WI38 (cell line): ENCODE data around the gene PRH1.

Source experiments
- H3K4me3 ChIP-seq: 2 replicates; pipeline ENCODE4 v1.5.1; 2011; ENCODE audit warnings: low read depth, mild to moderate bottlenecking, control low read depth, low read length
- CTCF ChIP-seq: IDR thresholded peaks from 2 replicates; pipeline ENCODE4 v1.5.1; 2012; ENCODE audit warnings: low read depth, mild to moderate bottlenecking, control low read depth, low read length

Gene PRH1

GRCh38 chr12:10884086-10884725, at the start of gene PRH1:
PRH1 (minus strand) TSS chr12:10884255; CDS start chr12:10884217, 38 bp downstream.
- no peak for TF ChIP-seq CTCF
- no peak within 1 kb of the TSS for H3K4me3 ChIP-seq

- H3K4me3 ChIP-seq = no peak within 1 kb of the TSS
- no peak for TF ChIP-seq CTCF
Observed at GRCh38 chr12:10928746-10929286, 44.8 kb upstream of the PRH1 start, which contains the start of gene PRH2. PRH2 (plus strand) TSS chr12:10929236; CDS start chr12:10929274, 38 bp downstream.

- no peak for TF ChIP-seq CTCF
- no peak overlapping the region for H3K4me3 ChIP-seq
Observed at GRCh38 chr12:10926269-10926668, 42.2 kb upstream of the PRH1 start.

GRCh38 chr12:10919809-10920208, 35.8 kb upstream of the PRH1 start:
- no peak for TF ChIP-seq CTCF
- no peak overlapping the region for H3K4me3 ChIP-seq

GRCh38 chr12:10910380-10910779, 26.3 kb upstream of the PRH1 start:
- no peak overlapping the region for H3K4me3 ChIP-seq
- no peak for TF ChIP-seq CTCF

GRCh38 chr12:10909462-10909861, 25.4 kb upstream of the PRH1 start, which contains the start of gene TAS2R13:
TAS2R13 (minus strand) TSS chr12:10909562; CDS start chr12:10909298, 264 bp downstream.
- H3K4me3 ChIP-seq = no peak within 1 kb of the TSS
- TF ChIP-seq CTCF = no peak

GRCh38 chr12:10904686-10905085, 20.6 kb upstream of the PRH1 start:
- no peak for TF ChIP-seq CTCF
- no peak overlapping the region for H3K4me3 ChIP-seq
